OCI-LY1 (cell line): ENCODE results near the gene PCYT1B.

Experiments
- EZH2 ChIP-seq: fragments of 200-600 bp; sonication (generic), shearing (Covaris generic); IDR thresholded peaks from 2 replicates; pipeline ENCODE4 v1.8.0; 2017; ENCODE audit warnings: borderline replicate concordance, mixed run types, mild to moderate bottlenecking, antibody characterized with exemption, low read length, moderate library complexity, mixed read lengths
- TF ChIP-seq, protein P1 (sequence below): fragments of 200-600 bp; sonication (generic), shearing (Covaris generic); IDR thresholded peaks from 2 replicates; pipeline ENCODE4 v1.5.1; 2017; ENCODE audit warnings: mild to moderate bottlenecking, antibody characterized with exemption, low read length, moderate library complexity, mixed read lengths

DNA sequence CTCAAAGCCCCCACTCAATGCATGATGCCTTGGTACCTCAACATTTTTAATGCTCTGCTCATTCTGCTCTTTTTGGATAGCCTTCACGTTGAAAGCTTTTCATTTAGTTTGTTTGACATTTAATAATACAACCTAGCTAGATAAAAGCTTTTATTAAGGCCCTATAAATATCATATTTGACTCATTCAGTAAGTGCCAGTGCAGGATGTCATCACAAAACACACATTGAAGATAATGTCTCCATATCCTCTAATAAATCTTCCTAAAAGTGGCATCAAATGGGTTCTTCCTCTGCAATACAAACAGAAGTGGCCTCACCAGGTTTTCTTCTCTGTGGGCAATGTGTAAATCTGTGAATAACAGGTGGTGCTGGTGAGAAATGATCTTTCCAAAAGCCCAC lies 12.0 kb upstream of the PCYT1B start:
- TF ChIP-seq, protein P1, sequence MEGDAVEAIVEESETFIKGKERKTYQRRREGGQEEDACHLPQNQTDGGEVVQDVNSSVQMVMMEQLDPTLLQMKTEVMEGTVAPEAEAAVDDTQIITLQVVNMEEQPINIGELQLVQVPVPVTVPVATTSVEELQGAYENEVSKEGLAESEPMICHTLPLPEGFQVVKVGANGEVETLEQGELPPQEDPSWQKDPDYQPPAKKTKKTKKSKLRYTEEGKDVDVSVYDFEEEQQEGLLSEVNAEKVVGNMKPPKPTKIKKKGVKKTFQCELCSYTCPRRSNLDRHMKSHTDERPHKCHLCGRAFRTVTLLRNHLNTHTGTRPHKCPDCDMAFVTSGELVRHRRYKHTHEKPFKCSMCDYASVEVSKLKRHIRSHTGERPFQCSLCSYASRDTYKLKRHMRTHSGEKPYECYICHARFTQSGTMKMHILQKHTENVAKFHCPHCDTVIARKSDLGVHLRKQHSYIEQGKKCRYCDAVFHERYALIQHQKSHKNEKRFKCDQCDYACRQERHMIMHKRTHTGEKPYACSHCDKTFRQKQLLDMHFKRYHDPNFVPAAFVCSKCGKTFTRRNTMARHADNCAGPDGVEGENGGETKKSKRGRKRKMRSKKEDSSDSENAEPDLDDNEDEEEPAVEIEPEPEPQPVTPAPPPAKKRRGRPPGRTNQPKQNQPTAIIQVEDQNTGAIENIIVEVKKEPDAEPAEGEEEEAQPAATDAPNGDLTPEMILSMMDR: no peak
- no peak for TF ChIP-seq EZH2
